Measurements from ENCODE around the gene EEF1A1. TPM values are rescaled to one million over a fixed set of nuclear protein-coding genes. Genes with fewer than 3 reads are reported as not detected.

EEF1A1 gene
- total and polyA plus RNA-seq, 2 of the 8 experiments (the other 6 are each of a cell fraction or from before 2014, with no cell fraction given) = 13,823 to 13,927 TPM

GRCh38 chr6:73525546-73526330 lies 4.9 kb upstream of the EEF1A1 start (continued):
- TF ChIP-seq CTBP2 (IDR thresholded peaks at IDR 0.05; ENCODE audit: borderline replicate concordance, insufficient read depth, insufficient read length, low read length) (no peak), SIRT6 (IDR thresholded peaks at IDR 0.05; ENCODE audit: low read length) (no peak), NRF1 (IDR thresholded peaks at IDR 0.05; ENCODE audit: low read depth, low read length) (no peak), GABPA (IDR thresholded peaks at IDR 0.05; ENCODE audit: borderline replicate concordance, insufficient read depth, low read length) (no peak), CHD2 (IDR thresholded peaks at IDR 0.05; ENCODE audit: low read length) (no peak), KDM5A (IDR thresholded peaks at IDR 0.05; ENCODE audit: low read length) (no peak), POU5F1 (IDR thresholded peaks at IDR 0.05; ENCODE audit: low read depth, low read length) (no peak)
